ENCODE results near the gene KRTAP19-8. TPM values are rescaled to one million over a fixed set of nuclear protein-coding genes. Genes with fewer than 3 reads are reported as not detected.

KRTAP19-8 gene
- total RNA-seq, 1 donor = not detected

DNA sequence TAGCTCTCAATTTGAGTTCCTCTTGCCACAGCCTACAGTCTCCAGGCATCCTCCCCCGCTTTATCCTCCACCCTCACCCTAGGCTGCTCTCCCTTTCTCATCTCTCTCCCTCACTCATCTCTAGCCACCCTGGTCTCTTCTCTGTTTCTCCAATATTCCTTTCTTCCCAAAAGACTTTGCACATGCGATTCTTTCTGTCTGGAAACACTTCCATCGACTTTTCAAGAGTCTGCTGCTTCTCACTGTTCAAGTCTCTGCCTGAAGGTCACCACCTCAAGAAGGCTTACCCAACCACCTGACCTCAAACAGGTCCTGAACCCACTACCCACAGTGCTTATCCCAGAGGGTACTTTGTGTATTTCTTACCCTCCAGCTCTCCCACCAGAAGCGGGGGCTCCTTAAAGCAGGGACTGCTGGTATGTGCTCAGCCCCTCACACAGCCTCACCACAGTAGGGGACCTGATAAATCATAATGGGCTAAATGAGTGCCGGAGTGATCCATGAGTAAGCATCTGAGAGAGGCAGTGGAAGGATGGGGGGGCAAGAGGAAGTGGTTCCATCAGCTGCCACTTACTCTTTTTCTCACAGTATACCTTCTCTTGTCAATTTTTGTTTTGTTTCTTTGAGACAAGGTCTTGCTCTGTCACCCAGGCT lies 14.3 kb upstream of the KRTAP19-8 start:
- TF ChIP-seq CTCF (IDR thresholded peaks at IDR 0.05; ENCODE audit: extremely low read depth, low read depth, low read length) = no peak
- no peak overlapping the region for H3K4me2 ChIP-seq (ENCODE audit: insufficient read depth, low read length)
- no peaks in the 10 kb centered on the region for H3K27me3 ChIP-seq (ENCODE audit: insufficient read depth, low read length)
- H3K36me3 ChIP-seq (ENCODE audit: insufficient read depth, low read length) = no peaks in the 10 kb centered on the region
- no peak for DNase-seq (ENCODE audit: insufficient read length, low spot score, missing footprints)
- no peaks in the 10 kb centered on the region for H3K4me1 ChIP-seq (ENCODE audit: insufficient read depth, low read length)
- H2AFZ ChIP-seq (ENCODE audit: low read length) = no peak overlapping the region
- H3K79me2 ChIP-seq (ENCODE audit: insufficient read depth, low read length) = no peaks in the 10 kb centered on the region
- H4K20me1 ChIP-seq (ENCODE audit: insufficient read depth, low read length) = no peaks in the 10 kb centered on the region
- no peak overlapping the region for H3K4me3 ChIP-seq (ENCODE audit: insufficient read depth, low read length)
- H3K27ac ChIP-seq (ENCODE audit: low read depth, low read length) = no peak overlapping the region
- no peaks in the 10 kb centered on the region for H3K9me3 ChIP-seq (ENCODE audit: low read depth, low read length)

- Histone ChIP-seq H3K27ac (ENCODE audit: low read depth, low read length) (no peak overlapping the region), H2AFZ (ENCODE audit: low read length) (no peak overlapping the region), H3K9me3 (ENCODE audit: low read depth, low read length) (no peaks in the 10 kb centered on the region), H4K20me1 (ENCODE audit: insufficient read depth, low read length) (no peaks in the 10 kb centered on the region), H3K4me2 (ENCODE audit: insufficient read depth, low read length) (no peak overlapping the region), H3K27me3 (ENCODE audit: insufficient read depth, low read length) (no peaks in the 10 kb centered on the region), H3K4me3 (ENCODE audit: insufficient read depth, low read length) (no peak overlapping the region), H3K4me1 (ENCODE audit: insufficient read depth, low read length) (no peaks in the 10 kb centered on the region), H3K36me3 (ENCODE audit: insufficient read depth, low read length) (no peaks in the 10 kb centered on the region), H3K79me2 (ENCODE audit: insufficient read depth, low read length) (no peaks in the 10 kb centered on the region)
- no peak for TF ChIP-seq CTCF (IDR thresholded peaks at IDR 0.05; ENCODE audit: extremely low read depth, low read depth, low read length)
- no peak for DNase-seq (ENCODE audit: insufficient read length, low spot score, missing footprints)
Measured at GRCh38 chr21:31050577-31051157, 12.4 kb upstream of the KRTAP19-8 start.

DNA sequence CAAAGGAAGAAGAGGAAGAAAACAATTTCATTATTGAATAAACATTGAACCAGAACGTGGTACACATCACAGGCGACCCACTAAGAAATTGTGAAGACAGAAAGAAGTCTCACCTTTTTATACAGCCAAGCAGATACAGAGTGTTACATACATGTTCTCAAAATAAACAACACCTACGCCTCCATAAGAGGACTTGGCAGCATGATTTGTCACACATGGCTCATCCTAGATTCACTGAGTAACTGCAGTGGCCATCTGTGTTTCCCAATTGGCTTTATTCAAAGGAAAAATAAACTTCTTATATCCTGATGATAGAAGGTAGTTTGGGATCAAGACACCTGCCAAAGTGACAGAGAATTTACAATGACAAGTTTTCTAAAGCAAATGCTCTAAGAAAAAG lies 7.6 kb upstream of the KRTAP19-8 start:
- Histone ChIP-seq H3K79me2 (ENCODE audit: insufficient read depth, low read length) (no peaks in the 10 kb centered on the region), H3K36me3 (ENCODE audit: insufficient read depth, low read length) (no peaks in the 10 kb centered on the region), H3K9me3 (ENCODE audit: low read depth, low read length) (no peaks in the 10 kb centered on the region), H3K4me3 (ENCODE audit: insufficient read depth, low read length) (no peak overlapping the region), H3K4me1 (ENCODE audit: insufficient read depth, low read length) (no peaks in the 10 kb centered on the region), H3K27ac (ENCODE audit: low read depth, low read length) (no peak overlapping the region), H3K4me2 (ENCODE audit: insufficient read depth, low read length) (no peak overlapping the region), H2AFZ (ENCODE audit: low read length) (no peak overlapping the region), H3K27me3 (ENCODE audit: insufficient read depth, low read length) (no peaks in the 10 kb centered on the region), H4K20me1 (ENCODE audit: insufficient read depth, low read length) (no peaks in the 10 kb centered on the region)
- DNase-seq (ENCODE audit: insufficient read length, low spot score, missing footprints) = no peak
- TF ChIP-seq CTCF (IDR thresholded peaks at IDR 0.05; ENCODE audit: extremely low read depth, low read depth, low read length) = no peak

DNA sequence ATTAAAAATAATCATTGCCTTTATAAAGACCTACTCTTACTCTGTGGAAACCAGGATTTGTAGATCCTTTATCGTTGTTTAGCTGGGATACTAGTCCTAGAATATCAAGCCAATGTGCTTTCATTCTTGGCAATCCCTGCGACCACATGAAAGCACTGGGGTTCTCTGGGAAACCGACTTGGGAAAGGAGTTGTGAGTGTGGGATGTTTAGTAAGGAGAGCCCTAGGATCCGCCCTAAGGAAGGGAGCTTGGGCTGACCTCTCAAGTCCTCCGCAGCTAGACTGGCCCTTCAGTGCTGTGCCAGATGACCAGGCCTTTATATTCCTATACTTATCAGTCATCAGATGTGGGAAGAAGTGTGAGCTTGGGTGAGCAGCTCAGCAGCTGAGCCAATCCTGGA lies 5.2 kb upstream of the KRTAP19-8 start:
- no peaks in the 10 kb centered on the region for H4K20me1 ChIP-seq (ENCODE audit: insufficient read depth, low read length)
- no peak for DNase-seq (ENCODE audit: insufficient read length, low spot score, missing footprints)
- H3K79me2 ChIP-seq (ENCODE audit: insufficient read depth, low read length) = no peaks in the 10 kb centered on the region
- H3K27me3 ChIP-seq (ENCODE audit: insufficient read depth, low read length) = no peaks in the 10 kb centered on the region
- H3K27ac ChIP-seq (ENCODE audit: low read depth, low read length) = no peak overlapping the region
- no peaks in the 10 kb centered on the region for H3K9me3 ChIP-seq (ENCODE audit: low read depth, low read length)
- H2AFZ ChIP-seq (ENCODE audit: low read length) = no peak overlapping the region
- H3K4me1 ChIP-seq (ENCODE audit: insufficient read depth, low read length) = no peaks in the 10 kb centered on the region
- H3K4me3 ChIP-seq (ENCODE audit: insufficient read depth, low read length) = no peak overlapping the region
- no peak for TF ChIP-seq CTCF (IDR thresholded peaks at IDR 0.05; ENCODE audit: extremely low read depth, low read depth, low read length)
- no peak overlapping the region for H3K4me2 ChIP-seq (ENCODE audit: insufficient read depth, low read length)
- no peaks in the 10 kb centered on the region for H3K36me3 ChIP-seq (ENCODE audit: insufficient read depth, low read length)

Data from osteoblast (primary cell).